ENCODE results near the gene EFCAB6. TPM values are rescaled to one million over a fixed set of nuclear protein-coding genes. Genes with fewer than 3 reads are reported as not detected.

EFCAB6 gene
- total and polyA plus RNA-seq, 2 donors (not counting 3 experiments of a cell fraction or from before 2014, with no cell fraction given), result 0.07 to 0.31 TPM

DNA sequence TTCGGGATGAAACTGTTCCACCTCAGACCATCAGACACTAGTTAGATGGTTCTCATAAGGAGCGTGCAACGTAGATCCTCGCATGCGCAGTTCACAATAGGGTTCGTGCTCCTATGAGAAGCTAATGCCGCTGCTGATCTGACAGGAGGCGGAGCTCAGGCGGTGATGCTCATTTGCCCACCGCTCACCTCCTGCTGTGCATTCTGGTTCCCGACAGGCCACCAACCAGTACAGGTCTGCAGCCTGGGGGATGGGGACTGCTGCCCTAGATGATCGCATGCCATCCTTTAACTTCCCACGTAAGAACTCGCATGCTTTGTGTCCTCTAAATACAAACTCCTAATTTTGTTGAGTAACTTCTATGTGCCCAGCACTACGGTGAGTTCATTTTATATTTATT lies 62.6 kb downstream of the EFCAB6 start:
- no peak overlapping the region for H3K4me3 ChIP-seq (replicated peaks in 1 of 3; ENCODE audit: insufficient read depth in 1 of 3, low read depth in 1 of 3, low read length in 3 of 3)
- FAIRE-seq (no peak), DNase-seq (ENCODE audit: low read depth, low spot score) (no peak)
- H3K4me2 ChIP-seq (ENCODE audit: insufficient read depth, low read length), result no peak overlapping the region
- no peaks in the 10 kb centered on the region for H3K4me1 ChIP-seq (ENCODE audit: control insufficient read depth, extremely low read depth, insufficient read depth, low read length)
- BruUV-seq (replicated peaks), result no TSS peak
- H3K9me3 ChIP-seq (replicated peaks; ENCODE audit: control insufficient read depth, insufficient read depth, low read length), result no peaks in the 10 kb centered on the region
- no peak overlapping the region for H3K9ac ChIP-seq (replicated peaks; ENCODE audit: extremely low read depth, insufficient read depth, low read length)
- no peaks in the 10 kb centered on the region for H4K20me1 ChIP-seq (replicated peaks; ENCODE audit: control insufficient read depth, extremely low read depth, insufficient read depth, low read length)
- no peaks in the 10 kb centered on the region for H3K36me3 ChIP-seq (ENCODE audit: control insufficient read depth in 2 of 2, extremely low read depth in 1 of 2, insufficient read depth in 2 of 2, low read length in 2 of 2)
- intact Hi-C loops (cut with micrococcal nuclease), result no loop called here
- TF ChIP-seq POLR2A (IDR thresholded peaks at IDR 0.05; ENCODE audit: low read depth, low read length) (no peak), FOS (IDR thresholded peaks at IDR 0.05; ENCODE audit: borderline replicate concordance, insufficient read depth, low read length) (no peak), GATA2 (IDR thresholded peaks at IDR 0.05; ENCODE audit: insufficient read depth, insufficient read length, low read depth, low read length) (no peak), JUN (IDR thresholded peaks at IDR 0.05; ENCODE audit: borderline replicate concordance, insufficient read depth, insufficient read length, low read depth) (no peak), CTCF (IDR thresholded peaks at IDR 0.05; ENCODE audit: extremely low read depth in 1 of 2, insufficient read depth in 1 of 2, low read depth in 1 of 2, low read length in 2 of 2) (no peak), POLR2AphosphoS5 (IDR thresholded peaks at IDR 0.05; ENCODE audit: insufficient read depth, low read depth, low read length) (no peak), MAX (IDR thresholded peaks at IDR 0.05; ENCODE audit: insufficient read depth, insufficient read length) (no peak), MYC (IDR thresholded peaks at IDR 0.05; ENCODE audit: low read depth, low read length) (no peak), EZH2 (IDR thresholded peaks at IDR 0.05; ENCODE audit: borderline replicate concordance, low read depth, low read length, severe bottlenecking) (no peak)
- ChIA-PET POLR2A (no interaction called here), CTCF (no interaction called here)
- no peaks in the 10 kb centered on the region for H3K79me2 ChIP-seq (ENCODE audit: control insufficient read depth, insufficient read depth, low read length)
- H2AFZ ChIP-seq (ENCODE audit: low read depth, low read length), result no peak overlapping the region
- H3K27ac ChIP-seq (ENCODE audit: insufficient read depth, low read depth, low read length), result no peak overlapping the region
- no peaks in the 10 kb centered on the region for H3K27me3 ChIP-seq (ENCODE audit: control insufficient read depth in 2 of 2, insufficient read depth in 2 of 2, low read length in 2 of 2)
- H3K9me1 ChIP-seq (replicated peaks; ENCODE audit: control insufficient read depth, extremely low read depth, insufficient read depth, low read length), result no peaks in the 10 kb centered on the region
- dilution Hi-C loops (cut with MboI; ENCODE audit: extremely low pct_ligation_motif_present, low sequenced_read_pairs), result no loop called here

Measured in endothelial cell of umbilical vein (primary cell).